DMS153 treated with DMSO at 0.1 percent for 48 hours (cell line): ENCODE data around the gene IPO4.

Source experiments
- DNase-seq: peaks from one replicate; lab custom pipeline; 2025; ENCODE audit not compliant: unreplicated experiment; lab: John Stamatoyannopoulos, UW

The IPO4 gene

GRCh38 chr14:24133735-24134134, 54.9 kb downstream of the IPO4 start:
- DNase-seq, result no peak

GRCh38 chr14:24132976-24133375, 55.6 kb downstream of the IPO4 start:
- DNase-seq, result no peak

- peak; percentile 62 for DNase-seq
Observed at GRCh38 chr14:24132061-24132685, 56.4 kb downstream of the IPO4 start.

- no peak for DNase-seq
Observed at GRCh38 chr14:24131549-24131966, 57.1 kb downstream of the IPO4 start.

- no peak for DNase-seq
Observed at GRCh38 chr14:24130717-24131548, 57.7 kb downstream of the IPO4 start.

- no peak for DNase-seq
Observed at GRCh38 chr14:24130380-24130716, 58.3 kb downstream of the IPO4 start, which contains the start of gene FITM1. Gene FITM1 (plus strand): TSS chr14:24130659. CDS start chr14:24131564, 905 bp downstream.
